ENCODE measurements around the gene RRAS2.
"Not testable (repeated sequence)": the region's sequence is repeated elsewhere in the genome, so short reads cannot be mapped to it uniquely, and the experiment has no call there.

The RRAS2 gene

GRCh38 chr11:14306481-14306880, 52.5 kb downstream of the RRAS2 start:
- DNase-seq (ENCODE audit: low read depth) = no peak

- DNase-seq (ENCODE audit: low read depth) = no peak
These were observed 53.3 kb downstream of the RRAS2 start for GRCh38 chr11:14305649-14306048.

GRCh38 chr11:14304601-14305000, 54.4 kb downstream of the RRAS2 start:
- DNase-seq (ENCODE audit: low read depth) = no peak

- peak; percentile 80 for DNase-seq (ENCODE audit: low read depth)
These were observed 58.2 kb downstream of the RRAS2 start for GRCh38 chr11:14300661-14301304.

GRCh38 chr11:14299921-14300320, 59.1 kb downstream of the RRAS2 start:
- no peak for DNase-seq (ENCODE audit: low read depth)

- no peak for DNase-seq (ENCODE audit: low read depth)
These were observed 68.6 kb downstream of the RRAS2 start for GRCh38 chr11:14290422-14290821.

- DNase-seq (ENCODE audit: low read depth) = peak; percentile 37
These were observed 70.6 kb downstream of the RRAS2 start for GRCh38 chr11:14288189-14288935.

GRCh38 chr11:14278869-14279268, 80.1 kb downstream of the RRAS2 start:
- DNase-seq (ENCODE audit: low read depth) = not testable (repeated sequence)

- no peak for DNase-seq (ENCODE audit: low read depth)
These were observed 83.9 kb downstream of the RRAS2 start for GRCh38 chr11:14275076-14275475.

GRCh38 chr11:14273895-14274294, 85.1 kb downstream of the RRAS2 start:
- DNase-seq (ENCODE audit: low read depth) = no peak

GRCh38 chr11:14270690-14271542, 88.1 kb downstream of the RRAS2 start:
- no peak for DNase-seq (ENCODE audit: low read depth)

GRCh38 chr11:14269692-14270573, 89.0 kb downstream of the RRAS2 start:
- DNase-seq (ENCODE audit: low read depth) = no peak

GRCh38 chr11:14267861-14268635, 90.9 kb downstream of the RRAS2 start:
- no peak for DNase-seq (ENCODE audit: low read depth)

GRCh38 chr11:14266622-14267021, 92.4 kb downstream of the RRAS2 start:
- DNase-seq (ENCODE audit: low read depth) = no peak

- no peak for DNase-seq (ENCODE audit: low read depth)
These were observed 94.0 kb downstream of the RRAS2 start for GRCh38 chr11:14264966-14265365.

GRCh38 chr11:14262271-14262846, 96.6 kb downstream of the RRAS2 start:
- no peak for DNase-seq (ENCODE audit: low read depth)

- no peak for DNase-seq (ENCODE audit: low read depth)
These were observed 97.9 kb downstream of the RRAS2 start for GRCh38 chr11:14261066-14261465.

GRCh38 chr11:14259878-14260277, 99.1 kb downstream of the RRAS2 start:
- no peak for DNase-seq (ENCODE audit: low read depth)

GRCh38 chr11:14259186-14259784, 99.7 kb downstream of the RRAS2 start:
- no peak for DNase-seq (ENCODE audit: low read depth)

Data from ELR (cell line).